GM21723 (cell line): ENCODE data around the gene FRMD1.
"Not testable (repeated sequence)": the region's sequence is repeated elsewhere in the genome, so short reads cannot be mapped to it uniquely, and the experiment has no call there.

Experiments used
- ATAC-seq: cut with Tn5 transposase; IDR thresholded peaks from one replicate; pipeline ENCODE4 v1.9.1; 2021; ENCODE audit warnings: mild to moderate bottlenecking, moderate library complexity; ENCODE audit not compliant: unreplicated experiment

The FRMD1 gene

DNA sequence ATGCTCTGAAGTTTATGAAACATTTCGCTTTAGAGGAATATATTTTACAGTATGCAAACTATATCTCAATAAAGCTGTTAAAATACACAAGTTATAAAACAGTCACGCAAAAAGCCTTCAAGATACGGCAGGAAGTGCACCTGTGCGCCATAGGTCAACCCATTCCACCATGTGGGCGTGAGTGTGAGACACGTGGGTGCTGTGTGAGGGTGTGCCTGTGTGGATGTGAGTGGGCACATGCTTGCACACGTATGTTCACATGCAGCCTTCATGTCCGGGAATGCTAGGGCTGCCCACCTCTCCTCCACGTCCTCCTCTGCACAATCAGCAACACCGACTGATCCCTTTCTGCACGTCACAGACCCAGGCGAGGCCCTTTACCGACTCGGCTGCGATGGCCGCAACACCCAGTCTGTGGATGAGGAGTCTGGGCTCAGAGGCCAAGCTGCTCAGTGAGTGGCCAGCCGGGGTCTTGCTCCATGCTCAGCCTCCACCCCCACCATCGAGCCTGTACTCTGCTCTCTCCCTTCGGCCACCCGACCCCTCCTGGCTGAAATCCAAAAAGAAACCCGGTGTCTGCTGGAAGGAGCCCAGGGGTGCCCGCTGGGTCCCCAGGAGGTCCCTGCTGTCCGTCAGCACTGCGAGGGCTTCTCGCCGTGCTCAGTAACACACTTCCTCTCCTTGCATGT, 3.0 kb upstream of the FRMD1 start:
- ATAC-seq, result no peak

DNA sequence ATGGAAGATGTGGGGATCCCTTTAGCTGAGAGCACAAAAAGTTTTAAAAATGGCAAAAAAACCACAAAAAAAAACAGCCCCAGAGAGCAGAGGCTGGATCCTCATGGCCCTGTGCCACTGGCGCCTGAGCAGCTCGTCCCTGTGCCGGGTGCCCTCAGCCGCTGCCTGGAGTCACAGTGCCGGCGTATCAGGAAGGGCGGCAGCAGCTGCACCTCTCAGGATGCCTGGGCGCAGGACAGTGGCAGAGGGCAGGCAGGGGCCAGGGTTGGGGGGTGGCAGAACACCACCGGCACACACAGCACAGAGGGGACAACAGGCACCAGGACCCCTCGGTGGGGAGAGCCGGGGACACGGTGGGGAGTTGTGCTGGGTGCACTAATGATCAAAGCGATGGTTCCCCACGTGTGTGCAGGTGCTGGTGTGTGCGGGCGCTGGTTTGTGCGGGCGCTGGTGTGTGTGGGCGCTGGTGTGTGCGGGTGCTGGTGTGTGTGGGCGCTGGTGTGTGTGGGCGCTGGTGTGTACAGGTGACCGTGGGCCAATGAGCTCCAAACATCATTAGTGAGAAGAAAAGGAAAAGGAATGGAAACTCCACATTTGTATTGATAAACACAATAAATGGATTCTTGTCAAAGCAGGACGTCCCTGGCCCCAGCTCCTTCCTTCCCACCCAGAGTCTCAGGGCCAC, 1.5 kb upstream of the FRMD1 start:
- no peak for ATAC-seq

DNA sequence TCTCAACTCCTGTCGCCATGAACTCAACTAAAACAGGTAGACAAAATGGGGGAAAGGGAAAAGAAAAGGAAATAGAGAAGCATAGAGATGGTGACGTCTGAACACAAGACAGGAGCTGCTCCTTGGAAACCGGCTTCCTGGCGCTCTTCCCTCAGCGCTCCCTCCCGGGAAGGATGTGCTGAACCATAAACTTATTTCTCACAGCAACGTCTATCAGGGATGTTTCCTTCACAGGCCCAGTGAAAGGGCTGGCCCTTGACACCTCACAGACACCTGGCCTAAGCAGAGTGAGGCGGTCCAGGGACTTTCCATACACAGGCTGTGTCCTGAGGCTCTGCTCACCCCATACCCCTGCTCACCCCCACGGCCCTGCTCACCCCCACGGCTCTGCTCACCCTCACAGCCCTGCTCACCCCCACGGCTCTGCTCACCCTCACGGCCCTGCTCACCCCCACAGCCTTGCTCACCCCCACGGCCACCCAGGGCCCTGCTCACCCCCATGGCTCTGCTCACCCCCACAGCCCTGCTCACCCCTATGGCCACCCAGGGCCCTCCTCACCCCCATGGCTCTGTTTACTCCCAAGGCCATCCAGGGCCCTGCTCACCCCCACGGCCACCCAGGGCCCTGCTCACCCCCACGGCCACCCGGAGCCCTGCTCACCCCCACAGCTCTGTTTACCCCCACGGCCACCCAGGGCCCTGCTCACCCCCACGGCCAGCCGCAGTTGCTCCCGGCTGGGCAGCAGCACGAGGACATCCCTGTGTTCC, 653 bp downstream of the FRMD1 start:
- no peak for ATAC-seq

DNA sequence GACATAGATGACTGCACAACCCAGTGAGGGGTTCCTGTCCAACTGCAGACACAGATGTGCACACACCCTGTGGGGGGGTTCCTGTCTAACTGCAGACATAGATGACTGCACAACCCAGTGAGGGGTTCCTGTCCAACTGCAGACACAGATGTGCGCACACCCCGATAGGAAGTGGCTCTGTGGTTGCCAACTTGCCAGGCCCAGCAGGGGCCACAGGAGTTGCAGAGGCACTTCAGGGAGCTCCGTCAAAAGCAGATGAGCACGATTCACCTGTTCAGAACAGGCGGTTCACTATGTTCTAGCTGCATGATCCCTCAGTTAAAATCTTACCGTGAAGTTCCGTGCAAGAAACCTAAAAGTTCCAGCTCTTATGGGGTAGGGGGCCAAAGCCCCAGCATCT, 1.6 kb downstream of the FRMD1 start:
- ATAC-seq, result not testable (repeated sequence)

DNA sequence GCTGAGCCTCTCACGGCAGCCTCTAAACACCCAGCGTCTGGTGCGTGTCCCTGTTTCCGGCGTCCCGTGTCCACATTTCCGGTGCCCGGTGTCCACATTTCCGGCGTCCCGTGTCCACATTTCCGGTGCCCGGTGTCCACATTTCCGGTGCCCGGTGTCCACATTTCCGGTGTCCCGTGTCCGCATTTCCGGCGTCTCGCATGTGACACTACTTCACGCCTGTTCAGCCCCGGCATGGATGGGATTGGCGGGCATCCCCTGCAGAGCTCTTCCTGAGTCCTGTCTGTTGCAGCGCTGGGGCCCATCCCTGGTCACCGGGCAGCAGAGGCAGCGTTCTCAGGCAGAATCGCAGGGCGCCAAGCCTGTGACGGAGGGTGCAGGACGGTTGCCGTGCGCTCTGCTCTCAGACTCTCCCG, 3.2 kb downstream of the FRMD1 start:
- ATAC-seq, result no peak

DNA sequence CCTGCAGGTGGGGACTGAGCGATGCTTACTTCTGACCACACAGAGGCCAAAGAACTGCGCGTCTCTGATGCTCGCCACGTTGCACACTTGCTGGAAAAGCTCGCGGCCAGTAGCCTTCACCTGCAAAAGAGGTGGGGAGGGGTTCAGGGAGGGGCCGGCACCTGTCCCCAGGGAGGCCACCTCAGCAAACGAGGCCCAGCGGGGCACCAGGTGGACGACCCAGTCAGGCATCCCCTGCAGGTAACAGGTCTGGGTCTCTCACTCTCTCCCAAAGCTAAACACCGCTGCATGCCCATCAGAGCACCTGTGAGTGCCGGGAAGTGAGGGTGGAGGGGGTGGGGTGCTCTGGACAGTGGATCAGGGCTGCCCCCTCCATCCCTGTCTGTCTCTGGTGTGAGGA, 3.8 kb downstream of the FRMD1 start:
- ATAC-seq, result no peak

DNA sequence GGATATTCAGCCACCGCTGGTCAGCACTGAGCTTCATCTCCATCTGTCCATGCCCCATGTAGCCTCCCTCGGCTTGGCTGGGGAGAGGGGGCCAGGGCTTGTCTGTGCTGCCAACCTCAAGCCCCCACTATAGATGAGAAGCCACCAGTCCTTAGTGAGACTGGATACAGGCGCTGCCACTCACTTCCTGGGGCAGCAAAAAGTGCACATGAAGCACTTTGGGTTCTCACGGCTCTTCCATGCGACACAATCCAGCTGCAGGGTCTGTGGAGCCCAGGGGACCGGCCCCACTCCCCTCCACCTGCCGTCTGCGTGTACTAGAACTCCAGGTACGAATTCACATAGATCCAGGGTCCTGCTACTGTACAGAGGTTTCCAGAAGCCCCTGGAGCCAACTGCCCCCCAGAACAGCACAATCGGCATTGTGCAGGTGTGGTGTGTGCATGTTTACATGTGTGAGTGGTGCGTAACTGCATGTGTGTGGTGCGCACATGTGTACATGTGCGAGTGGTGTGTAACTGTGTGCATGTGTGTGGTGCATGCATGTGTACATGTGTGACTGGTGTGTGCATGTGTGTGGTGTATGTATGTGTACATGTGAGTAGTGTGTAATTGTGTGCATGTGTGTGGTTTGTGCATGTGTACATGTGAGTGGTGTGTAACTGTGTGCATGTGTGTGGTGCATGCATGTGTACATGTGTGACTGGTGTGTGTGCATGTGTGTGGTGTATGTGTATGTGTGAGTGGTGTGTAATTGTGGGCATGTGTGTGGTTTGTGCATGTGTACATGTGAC, 4.9 kb downstream of the FRMD1 start:
- no peak for ATAC-seq

DNA sequence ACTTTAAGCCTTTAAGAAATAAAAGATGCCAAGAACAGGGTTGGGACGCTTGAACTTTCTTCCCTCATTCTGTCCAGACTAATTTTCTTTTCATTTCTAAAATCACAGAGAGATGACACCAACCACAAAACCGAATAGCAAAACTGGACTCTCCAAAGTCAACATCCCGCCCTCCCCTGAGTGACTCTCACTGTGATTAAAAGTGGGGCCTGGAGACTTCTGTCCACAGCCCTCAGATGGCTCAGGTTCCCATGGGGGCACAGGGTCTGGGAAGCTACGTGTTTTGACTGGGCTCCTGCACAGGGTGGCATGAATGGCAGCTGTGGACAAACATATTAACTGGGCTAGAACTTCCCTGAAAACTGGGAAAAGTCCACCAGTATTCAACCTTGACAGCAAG, 6.3 kb downstream of the FRMD1 start:
- ATAC-seq, result no peak

DNA sequence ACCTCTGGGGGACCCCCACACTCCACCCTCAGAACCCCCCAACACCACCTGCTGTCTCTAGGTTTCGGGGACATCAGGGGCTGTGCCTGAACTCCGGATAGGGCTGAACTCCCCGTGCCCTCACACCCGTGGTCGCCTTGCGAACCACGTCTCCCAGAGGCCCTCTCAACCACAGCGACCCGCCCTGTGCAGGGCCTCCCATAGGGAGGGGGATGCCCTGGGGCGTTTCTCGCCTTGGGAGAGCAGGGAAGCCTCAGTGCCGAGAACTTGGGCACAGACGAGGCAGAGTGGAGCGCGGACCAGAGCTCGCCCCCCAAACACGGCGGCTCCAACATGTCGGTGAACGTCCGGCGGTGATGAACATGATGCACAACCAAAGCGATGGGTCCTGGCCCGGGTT, 6.8 kb downstream of the FRMD1 start:
- ATAC-seq, result no peak

DNA sequence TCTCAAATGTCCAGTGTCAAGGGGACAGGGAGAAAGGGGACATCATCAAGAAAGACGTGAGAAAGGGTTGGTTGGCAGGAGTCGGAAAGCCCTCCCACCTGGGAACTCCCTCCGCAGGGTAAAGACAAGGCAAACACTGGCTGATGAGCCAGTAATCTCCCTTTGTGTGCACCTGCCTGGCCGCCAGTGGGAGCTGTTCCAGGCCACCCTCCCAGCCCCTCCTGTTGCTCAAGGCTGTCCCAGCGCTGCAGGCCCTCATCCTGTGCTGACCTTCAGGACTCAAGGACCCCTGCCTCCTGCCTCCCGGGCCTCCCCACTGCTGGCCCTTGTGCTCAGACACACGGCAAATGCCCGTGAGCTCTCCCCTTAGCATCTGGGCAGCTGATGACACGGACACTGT, 7.4 kb downstream of the FRMD1 start:
- ATAC-seq, result no peak

DNA sequence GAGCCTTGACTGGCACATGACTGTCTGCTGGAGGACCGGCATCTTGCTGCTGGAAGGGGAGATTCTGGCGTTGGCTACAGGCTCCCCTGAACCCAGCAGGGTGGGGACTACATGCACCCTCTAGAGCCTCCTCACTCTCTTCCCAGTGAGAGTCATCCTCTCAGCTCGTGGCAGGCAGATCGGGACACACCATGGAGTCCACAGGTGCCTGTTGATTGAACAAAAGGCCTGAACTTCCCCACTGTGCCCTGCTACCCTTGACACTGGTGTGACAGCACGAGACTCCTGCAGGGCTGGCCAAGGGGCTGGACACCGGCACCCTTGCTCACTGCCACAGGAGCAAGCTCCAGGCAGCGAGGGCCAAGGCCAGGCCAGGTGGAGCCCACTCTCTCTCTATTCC, 8.2 kb downstream of the FRMD1 start:
- no peak for ATAC-seq

DNA sequence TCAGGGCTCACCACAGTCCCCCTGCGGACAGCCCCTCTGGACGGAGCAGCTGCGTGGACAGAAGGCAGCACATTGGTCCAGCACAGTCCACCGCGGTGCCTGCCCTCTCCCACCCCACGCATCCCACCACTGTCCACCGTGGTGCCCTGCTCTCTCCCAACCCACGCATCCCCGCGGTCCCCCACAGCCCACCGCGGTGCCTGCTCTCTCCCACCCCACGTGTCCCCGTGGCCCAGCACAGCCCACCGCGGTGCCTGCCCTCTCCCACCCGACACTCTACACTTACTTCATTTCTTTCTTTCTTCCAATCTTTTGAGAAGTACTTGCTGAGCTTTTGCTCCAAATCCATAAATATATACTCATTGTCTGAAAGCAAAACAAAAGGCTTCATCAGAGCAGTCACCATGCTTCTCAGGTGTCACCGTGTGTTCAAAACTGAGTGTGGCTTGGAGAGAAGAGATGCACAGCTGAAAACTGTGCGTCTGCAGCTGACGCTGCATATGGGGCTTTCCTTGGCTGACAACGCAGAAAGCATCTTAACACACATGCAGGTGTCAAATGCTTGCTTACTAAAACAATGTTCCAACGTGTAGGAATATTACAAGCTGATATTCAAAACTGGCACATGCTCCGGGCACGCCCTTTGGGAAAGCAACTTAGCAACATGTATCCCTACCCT, 11.8 kb downstream of the FRMD1 start:
- no peak for ATAC-seq

DNA sequence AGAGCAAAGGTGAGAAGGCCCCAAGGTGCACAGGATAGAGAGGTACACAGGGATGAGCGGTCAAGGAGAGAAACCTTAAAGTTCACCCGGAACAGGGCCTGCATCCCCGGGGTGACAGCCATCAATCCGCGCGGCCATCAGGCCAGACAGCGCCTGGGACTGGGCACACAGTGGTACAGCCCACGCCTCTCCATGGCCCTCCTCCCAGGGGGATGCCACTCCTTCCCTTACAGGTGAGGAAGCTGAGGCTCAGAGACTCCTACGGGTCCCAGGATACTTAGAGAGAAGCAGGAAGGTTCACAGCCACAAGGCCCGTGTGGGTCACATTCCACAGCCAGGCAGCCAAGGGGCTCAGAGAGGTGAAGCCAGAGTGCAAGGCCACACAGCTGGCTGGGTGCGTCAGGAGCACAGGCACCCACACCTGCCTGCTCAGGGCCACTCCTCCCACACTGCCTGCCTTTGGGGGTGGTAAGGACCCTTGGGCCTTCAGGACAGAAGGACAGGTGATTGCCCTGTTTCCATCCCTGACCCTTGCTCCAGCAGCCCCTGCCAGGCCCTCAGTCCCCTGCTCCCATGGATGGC, 14.7 kb downstream of the FRMD1 start:
- ATAC-seq, result no peak

DNA sequence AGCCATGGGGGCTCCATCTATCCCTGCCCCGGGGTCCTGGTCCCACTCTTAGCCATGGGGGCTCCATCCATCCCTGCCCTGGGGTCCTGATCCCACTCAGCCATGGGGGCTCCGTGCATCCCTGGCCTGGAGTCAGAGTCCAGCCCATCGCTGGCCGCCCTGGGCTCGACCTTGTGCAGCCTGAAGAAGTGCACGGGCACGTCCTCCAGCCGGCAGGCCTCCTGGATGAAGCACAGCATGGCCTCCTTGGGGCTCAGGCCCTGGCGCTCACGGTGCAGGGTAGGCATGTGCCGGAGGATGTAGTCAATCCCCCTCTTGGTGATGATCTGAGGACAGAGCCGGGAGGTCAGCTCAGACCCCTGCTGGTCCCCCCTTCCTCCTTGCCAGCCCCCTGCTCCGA, 15.6 kb downstream of the FRMD1 start:
- no peak for ATAC-seq

DNA sequence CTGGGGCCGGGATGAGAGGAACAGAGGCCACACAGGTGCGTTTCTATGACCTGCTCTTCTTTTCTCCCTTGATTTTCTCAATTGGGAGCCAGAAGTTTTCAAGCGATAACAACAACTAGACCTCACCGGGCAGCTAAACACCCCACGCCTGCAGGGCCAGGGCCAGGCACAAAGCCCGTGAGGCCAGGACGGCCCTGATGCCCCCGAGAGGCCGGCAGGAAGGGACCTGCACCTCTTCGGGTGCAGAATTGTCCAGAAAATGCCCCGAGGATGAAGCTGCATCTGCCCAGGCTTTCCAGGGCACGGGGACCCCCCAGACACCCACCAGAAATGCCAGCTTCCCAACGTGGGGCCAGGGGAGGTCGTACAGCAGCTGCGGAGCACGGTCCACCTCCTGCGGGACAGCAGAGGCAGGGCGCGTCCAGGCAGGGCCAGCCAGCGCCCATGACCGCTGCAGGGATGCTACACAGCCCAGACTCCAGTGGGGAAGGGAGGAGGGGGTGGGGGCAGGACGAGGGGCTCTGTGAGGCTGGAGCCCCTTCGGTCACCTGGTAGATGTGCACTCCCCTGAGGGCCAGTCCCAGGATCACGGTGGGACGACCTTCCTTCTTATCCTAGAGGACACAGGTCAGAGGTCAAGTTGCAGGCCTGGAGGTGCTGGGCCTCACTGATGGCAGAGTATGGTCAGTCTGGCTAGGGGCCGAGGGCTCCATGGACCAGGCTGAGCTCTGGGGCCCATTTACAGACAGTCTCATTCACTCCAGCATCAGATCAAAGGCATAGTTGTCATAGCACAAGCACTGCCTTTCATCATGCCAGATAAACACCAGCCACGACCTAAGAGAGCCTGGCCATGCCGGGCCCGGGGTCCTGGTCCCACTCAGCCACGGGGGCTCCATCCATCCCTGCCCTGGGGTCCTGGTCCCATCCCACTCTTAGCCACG, 16.4 kb downstream of the FRMD1 start:
- no peak for ATAC-seq

DNA sequence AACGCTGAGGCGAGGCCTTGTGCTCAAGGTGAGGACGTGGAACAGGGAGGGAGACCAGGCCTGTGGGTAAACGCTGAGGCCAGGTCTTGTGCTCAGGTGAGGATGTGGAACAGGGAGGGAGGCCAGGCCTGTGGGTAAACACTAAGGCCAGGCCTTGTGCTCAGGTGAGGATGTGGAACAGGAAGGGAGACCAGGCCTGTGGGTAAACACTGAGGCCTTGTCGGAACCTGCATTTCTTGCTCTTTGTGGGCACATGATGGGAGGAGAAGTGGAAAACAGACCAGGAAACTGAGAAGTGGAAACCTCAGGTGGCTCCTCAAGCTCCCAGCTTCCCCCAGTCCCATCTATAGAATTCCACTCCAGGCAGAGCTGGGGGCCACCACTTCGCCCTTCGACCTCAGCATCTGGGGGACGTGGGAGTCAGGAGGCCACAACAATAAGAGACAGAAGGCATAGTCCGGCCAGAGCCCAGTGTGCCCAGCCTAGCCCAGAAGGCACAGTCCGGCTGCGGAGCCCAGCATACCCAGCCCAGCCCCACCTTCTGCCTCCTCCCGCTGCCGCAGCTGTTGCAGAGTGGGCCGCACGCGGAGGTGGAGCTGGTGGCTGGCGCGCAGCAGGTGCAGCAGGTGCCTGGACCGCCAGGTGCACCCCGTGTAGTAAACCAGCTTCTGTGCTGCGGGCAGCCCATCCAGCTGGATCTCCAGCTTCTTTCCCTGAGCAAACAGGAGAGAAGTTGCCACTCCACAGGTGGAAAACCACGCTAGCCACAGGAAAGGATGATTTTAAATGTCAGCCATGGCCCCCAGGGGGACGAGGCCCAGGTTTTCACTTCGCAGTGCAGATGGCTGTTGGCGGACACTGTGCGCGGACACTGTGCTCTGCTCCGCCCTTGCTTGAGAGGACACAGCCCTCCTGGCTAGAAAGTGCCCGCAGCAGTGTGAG, 17.5 kb downstream of the FRMD1 start:
- no peak for ATAC-seq

DNA sequence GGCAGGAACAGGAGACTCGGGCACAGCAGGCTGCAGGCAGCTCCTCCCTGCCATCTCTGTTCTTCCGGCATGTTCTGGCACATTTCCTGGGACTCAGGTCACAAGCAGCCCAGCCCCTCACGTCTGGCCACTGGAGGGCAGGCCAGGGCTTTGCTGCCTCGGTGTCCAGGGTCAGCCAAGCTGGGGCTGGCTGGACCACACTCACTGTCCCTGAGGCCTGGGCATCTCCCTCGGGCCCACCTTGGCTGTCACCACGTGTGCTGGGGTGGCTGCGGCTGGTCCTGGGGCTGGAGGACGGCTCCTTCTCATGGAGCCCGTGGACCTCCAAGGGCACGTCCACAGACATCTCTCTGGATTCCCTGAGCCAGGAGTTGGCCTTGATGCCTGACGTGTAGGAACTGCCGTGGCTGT, 18.5 kb downstream of the FRMD1 start:
- no peak for ATAC-seq
